Right ventricle myocardium superior (tissue), 1 donor: Measurements from ENCODE around the gene RAI14. TPM values are rescaled to one million over a fixed set of nuclear protein-coding genes. Genes with fewer than 3 reads are reported as not detected.
A peak's percentile ranks its signal among the peaks of the same experiment; 100 is the strongest.
"Not testable (repeated sequence)": the region's sequence is repeated elsewhere in the genome, so short reads cannot be mapped to it uniquely, and the experiment has no call there.

ENCODE experiments used
- ATAC-seq: fragments of 200-7000 bp; cut with Tn5 transposase; one replicate; pipeline ENCODE4 v1.9.1; 2020; ENCODE audit warnings: mild to moderate bottlenecking; ENCODE audit not compliant: poor library complexity
- DNase-seq: peaks from one replicate; pipeline ENCODE4 v3.0.0-alpha.2; 2020
- intact Hi-C: fragments of 100-400 bp; cut with DNase I; formaldehyde crosslinking; loops from one replicate; pipeline ENCODE4 v1.11.2; 2022
- total RNA-seq: library from RNA; stranded (reverse); fragmentation: NEBNext Ultra II Directional; extraction: Animal tissue kit (Norgen Biotek cat#: 25700); gene quantifications from one replicate; pipeline ENCODE4 v1.2.1, GENCODE V29; 2021
- donor health status: DM: no; HTN: yes; CAD: no; lungs with severe emphysema.

RAI14 gene
- total RNA-seq, 1 donor from 2014 or later = 10.5 TPM

DNA sequence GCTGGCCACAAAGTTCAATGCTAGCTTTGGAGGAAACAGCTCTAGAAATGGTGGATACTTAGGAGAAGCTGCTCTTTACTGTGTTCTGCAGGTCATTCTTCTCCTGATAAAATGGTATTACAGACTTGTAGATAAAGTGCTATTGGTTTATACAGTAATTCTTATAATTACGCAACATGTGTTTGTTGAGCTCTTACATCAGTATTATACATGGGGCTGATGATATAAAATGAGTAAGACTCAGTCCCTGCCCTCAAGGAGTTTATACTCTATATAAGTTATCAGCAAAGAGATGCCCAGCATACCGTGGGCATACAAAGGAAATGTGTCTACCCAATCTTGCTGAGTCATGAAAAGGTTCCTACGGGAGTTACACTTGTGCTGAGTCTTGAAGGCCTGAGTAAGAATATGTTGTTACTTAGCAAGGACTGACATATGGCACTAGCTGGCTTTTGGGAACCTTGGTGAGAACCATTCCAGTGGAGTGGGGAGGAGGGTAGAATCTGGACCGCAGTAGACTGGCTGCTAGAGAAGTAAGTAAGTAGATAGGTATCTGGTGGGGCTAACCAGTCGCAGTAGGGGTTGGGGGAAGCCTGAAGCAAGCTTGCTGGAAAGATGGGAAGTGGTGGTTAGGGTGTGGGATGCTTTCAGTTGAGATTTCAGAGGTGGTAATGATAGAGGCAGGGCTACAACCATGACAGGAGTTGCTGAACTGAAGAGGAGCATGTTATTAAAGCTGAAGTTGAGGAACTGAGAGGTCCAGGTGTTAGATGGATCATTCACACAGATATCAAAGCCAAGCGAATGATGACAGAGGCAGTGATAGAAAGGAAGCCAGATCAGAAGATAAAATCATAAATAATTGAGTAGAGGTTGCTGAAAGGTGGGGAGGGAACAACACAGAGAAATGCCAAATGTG, 171.7 kb downstream of the RAI14 start:
- DNase-seq (no peak), ATAC-seq (no peak)
- intact Hi-C loops = no loop called here

DNA sequence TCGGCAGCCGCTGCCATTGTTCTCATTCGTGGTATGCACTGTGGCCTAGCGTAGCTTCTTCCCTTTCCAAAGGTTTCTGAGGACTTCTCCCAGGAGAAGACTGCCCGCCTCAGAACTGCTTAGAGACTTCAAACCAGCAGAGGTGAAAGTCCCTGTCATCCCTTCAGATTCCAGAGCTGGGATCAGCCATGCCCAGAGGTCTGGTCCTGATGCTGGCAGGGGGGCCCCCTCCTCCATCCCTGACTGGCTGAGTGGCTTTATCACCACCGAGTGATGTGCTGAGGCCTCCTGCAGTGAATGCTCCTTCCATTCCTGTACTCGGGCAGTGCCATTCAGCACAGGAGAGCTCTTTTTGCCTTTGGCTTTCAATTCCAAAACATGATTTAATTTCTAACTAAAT, 174.7 kb downstream of the RAI14 start:
- ATAC-seq, intact Hi-C loops, DNase-seq: not testable (repeated sequence)

DNA sequence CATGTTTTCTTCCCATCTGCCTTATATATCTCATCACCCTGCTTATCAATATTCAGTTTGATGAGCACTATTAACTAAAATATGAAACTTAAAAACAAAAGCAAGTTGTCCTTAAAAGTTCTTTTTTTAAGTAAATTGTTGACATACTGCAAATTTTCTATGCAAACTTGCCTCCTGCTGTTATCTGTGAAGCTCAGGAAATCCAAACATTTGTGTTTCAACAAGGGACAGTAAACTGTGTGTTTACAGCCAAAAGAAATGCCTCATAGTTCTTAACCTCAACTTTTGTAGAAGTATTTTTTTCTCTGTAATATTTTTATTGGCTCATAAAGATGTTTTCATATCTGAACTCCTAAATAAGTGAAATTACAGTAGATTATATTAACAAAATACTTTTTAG, 175.2 kb downstream of the RAI14 start:
- ATAC-seq (peak; percentile 54), DNase-seq (no peak)
- intact Hi-C loops = no loop called here

DNA sequence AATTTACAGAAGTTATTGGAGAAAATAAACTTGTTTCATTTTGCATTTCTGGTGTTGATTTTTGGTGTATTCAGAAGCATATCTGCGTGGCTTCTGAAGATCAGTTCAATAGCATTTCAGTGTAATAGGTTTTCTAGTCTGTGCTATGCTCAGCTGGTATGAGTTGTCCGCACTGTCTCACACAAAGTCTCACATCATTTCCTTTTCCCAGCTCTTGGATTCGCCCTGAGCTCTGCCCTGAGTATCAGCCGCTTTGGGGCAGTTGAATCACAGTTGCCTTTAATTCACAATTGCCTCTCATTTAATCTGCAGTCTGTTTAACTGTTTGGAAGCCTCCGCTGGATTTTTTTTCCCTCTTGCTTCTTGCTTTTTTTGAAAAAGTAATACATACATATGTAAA, 176.4 kb downstream of the RAI14 start:
- DNase-seq (no peak), ATAC-seq (peak; percentile 56)
- intact Hi-C loops = no loop called here

DNA sequence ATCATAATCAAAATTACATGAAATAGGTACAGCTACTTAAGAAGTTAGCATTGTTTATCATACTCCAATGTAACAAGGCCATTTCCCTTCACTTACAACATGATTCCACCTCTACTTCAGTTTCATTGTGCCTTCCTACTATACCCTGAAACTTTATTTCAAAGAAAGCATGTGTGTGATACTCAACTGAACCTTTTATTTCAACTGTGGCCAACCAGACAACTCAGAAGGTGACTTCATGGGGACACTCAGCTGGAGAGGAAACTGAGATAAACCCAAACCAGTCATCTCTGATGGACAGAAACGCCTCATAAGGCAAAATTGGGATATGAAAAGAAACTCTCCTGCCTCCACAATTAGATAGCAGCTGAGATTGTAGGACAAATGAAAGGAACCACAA, 177.0 kb downstream of the RAI14 start:
- DNase-seq (no peak), ATAC-seq (no peak)
- intact Hi-C loops = no loop called here

DNA sequence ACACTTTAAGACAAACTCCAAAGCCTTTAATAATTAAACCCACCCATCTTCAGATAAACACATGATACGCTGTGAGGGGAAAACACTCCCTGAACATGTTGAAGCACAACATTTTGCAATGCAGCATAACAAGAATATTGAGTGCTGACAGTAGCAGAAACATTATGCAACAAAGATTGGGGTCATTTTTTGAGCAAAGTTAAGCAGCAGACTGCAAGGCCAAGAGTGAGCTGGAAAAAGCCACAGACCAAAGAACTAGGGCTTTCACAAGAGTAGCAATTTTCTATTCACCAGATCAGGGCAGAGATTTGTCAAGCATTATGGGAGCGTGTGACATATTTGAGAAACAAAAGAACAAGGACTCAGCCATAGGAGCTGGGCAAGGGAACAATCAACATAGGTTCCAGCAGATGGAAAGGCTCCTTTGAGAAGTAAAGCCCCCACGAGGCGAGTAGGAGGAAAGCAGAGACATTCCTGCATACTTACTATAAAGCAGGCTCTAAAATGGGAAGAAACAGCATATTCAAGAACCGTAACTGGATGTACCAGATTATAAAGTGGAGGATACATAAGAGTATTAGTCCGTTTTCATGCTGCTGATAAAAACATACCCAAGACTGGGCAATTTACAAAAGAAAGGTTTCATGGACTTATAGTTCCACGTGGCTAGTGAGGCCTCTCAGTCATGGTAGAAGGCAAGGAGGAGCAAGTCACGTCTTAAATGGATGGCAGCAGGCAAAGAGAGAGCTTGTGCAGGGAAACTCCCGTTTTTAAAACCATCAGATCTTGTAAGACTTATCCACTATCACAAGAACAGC, 178.1 kb downstream of the RAI14 start:
- DNase-seq (no peak), ATAC-seq (peak; percentile 69)
- intact Hi-C loops = no loop called here

DNA sequence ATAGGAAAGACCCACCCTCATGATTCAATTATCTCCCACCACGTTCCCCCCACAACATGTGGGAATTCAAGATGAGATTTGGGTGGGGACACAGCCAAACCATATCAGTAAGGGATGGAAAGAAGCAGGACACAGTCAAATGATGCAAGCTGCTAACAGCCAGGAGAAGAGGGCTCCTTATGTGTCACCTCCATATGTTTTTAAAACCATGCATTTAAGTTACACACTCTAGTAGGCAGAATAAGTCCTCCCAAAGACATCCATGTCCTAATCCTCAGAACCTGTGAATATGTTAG, 178.6 kb downstream of the RAI14 start:
- ATAC-seq = no peak
- intact Hi-C loops = no loop called here
- DNase-seq = no peak

DNA sequence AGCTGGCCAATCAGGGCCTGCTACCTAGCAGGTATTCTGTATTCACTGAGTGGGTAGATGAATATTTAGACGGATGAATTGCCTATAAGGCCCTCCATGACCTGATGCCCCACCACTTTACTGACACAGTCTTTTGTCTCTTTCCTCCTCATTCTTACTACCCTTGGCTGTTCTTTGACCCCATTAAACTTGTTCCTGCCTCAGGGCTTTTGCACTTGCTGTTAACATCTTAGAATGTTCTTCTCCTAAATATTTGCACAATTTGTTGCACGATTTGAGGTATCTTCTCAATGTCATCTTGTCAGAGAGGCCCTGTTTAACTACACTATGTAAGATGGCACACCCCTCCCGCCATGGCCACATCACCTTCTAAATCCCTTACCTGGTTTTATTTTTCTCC, 179.5 kb downstream of the RAI14 start:
- ATAC-seq (no peak), DNase-seq (no peak)
- intact Hi-C loops = no loop called here

DNA sequence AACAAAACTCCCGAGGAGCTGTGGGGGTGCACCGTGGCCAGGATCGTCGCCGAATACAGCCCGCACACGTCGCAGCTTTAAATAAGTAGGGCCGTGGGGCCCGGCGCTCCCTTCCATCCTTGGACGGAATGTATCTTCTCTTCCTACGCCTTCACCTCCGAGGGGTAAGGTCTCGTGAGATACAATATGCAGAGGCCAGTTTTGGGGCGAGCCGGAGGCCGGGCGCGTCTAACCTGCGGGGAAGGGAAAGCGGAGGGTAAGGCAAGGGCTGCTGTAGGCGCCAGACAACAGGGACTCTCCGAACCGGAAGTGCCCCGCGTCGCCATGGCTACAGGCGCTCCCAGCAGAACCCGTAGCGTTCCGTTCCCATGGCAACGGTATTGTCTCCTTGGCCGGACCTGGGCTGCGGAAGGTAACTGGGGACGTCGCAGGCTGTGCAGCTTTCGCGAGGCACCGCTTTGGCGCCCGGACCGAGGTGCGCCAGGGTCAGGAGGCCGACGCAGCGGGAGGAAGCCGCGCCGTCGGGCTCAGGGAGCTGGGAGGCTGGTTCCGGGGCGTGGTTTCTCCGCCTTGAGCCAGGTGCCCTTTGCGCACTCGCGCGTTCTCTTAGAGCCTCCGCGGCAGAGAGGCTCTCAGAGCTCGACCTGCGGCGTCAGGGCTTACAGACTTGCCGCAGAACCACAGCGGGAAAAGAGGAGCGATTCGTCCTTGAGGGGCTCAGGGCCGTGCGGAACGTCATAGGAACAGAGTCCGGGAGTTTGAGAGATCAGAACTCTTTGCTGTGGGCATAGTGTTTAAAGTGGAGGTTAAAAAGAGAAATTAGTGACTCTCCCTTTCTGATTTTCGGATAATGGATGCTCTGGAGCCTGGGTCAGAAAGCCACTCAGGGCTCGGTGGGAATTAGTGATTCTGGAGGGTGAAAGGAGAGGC, 182.9 kb downstream of the RAI14 start, which contains the start of gene TTC23L:
Gene TTC23L, plus strand, starts transcription at position 380 of the 930 bp plus-strand sequence. CDS start 1,508 bp downstream, outside the sequence.
- ATAC-seq = peak; percentile 98
- intact Hi-C loops = no loop called here

DNA sequence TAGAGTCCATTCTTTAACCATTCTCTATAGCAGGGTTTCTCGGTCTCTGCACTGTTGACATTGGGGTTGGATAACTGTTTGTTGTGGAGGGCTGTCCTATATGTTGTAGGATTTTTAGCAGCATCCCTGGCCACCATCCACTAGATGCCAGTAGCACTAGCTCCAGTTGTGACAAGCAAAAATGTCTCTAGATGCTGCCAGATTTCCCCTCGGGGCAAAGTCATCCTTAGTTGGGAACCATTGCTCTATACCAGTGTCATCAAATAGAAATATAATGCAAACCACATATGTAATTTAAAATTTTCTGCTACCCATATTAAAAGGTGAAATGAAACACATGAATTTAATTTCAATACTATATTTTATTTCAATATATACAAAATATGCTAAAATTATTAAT, 185.7 kb downstream of the RAI14 start:
- no peak for ATAC-seq
- intact Hi-C loops = no loop called here
- DNase-seq = no peak

More for the DNA sequence above, 182.9 kb downstream of the RAI14 start, which contains the start of gene TTC23L:
- peak; percentile 92 for DNase-seq

DNA sequence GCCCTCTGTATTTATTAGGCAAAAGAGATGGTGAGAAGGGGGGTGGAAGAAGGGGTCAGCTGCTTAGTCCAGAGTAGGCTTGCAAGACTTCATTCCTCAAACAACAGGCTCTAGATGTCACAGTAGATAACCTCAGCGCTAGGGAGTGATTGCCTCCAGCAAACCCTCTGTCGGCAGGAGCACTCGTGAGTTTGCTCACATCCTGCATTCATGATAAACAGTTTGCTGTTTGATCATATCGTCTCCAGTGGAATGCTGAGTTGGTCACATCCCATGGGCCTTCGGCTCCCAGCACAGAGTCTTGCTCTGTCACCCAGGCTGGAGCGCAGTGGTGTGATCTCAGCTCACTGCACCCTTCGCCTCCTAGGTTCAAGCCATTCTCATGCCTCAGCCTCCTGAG, 186.4 kb downstream of the RAI14 start:
- DNase-seq (no peak), ATAC-seq (no peak)
- intact Hi-C loops = no loop called here

DNA sequence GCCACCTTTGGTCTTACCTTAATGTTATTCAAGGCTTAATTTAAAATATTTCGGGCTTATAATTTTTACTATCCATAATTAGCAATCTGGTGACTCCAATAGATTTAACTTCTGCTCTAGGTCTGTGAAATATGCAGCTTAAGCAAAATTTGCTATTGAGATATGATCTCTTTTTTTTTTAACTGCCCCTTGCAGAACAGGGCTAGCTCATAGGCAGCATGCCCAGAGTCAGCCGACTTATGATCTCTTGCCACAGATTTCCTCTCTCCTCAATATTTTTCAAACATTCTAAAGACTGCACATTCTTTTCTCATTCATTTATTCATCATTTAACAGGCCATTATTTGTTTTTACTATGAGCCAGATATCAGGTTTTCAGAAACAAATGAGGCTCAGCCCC, 187.4 kb downstream of the RAI14 start:
- intact Hi-C loops = no loop called here
- ATAC-seq (no peak), DNase-seq (no peak)

DNA sequence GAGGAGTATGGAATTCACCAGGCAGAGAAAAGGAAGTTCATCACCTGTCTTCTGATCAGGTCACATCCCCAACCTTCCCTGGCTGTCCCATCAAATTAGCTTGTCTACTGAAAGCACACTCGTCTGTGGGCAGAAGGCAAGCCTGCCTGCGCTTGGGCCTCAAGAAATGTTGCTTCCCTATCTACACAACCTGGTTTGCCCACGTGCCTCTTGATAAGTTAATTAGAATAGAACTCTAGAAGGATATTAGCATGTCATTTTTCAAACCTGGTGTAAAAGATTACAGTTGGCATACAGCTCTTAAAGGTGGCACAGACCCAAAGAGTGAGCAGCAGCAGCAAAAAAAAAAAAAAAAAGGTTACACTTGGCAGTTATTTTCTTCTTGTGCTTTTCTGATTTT, 188.0 kb downstream of the RAI14 start:
- DNase-seq = no peak
- intact Hi-C loops = no loop called here
- ATAC-seq = no peak

DNA sequence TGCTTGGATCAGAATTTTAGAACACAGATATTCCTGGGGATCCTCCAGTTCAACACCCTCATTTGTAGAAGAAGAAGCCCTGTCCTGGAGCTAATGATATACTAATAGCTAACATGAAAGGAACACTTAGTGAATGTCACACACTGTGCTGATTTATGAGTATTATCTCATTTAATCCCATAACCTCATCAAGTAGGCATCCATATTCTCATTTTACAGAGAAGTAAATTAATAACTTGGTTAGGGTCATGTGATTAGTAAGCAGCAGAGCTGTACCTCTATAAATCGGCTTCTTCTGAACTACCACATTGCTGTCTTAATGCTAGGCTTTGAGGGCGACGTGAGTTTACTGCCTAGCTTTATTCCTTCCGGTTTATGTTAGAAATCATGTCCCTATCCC, 188.9 kb downstream of the RAI14 start:
- no peak for ATAC-seq
- intact Hi-C loops = no loop called here
- DNase-seq = no peak

DNA sequence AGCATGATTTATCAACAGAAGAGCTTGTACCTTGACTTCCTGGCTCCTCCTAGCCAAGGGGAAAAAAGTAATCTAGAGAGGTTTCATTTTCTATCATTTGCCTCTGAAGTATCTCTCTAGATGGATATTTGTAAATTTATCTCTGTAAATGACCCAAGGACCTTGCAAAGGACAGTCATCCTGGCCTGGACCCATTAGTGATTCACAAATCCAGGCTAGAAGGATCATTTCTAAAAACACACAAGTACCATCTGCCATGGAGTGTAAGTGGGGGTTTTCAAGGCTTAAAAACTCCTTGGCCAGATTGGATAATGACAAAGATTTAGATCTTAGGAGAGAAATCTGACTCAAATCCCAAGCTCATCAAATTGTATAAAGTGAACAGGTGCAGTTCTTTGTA, 190.9 kb downstream of the RAI14 start:
- ATAC-seq (no peak), DNase-seq (no peak)
- intact Hi-C loops = no loop called here

DNA sequence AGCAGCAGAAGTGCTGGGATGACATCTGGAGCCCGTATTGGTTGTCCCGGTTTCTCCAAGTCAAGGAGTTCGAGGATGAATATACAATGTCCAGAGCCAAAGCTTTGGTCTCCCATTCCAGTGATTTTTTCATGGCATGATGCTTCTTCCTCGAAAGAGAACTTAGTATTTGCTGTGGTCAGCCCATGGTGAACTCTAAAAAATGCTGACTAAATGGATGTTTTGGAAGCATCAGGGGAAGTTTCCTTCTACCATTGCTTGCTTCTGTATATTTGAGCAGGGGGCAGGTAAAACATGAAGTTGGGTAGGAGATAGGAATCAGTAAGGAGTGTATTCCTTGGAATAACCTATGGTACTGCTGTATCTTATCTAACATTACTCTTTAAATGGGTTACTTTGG, 191.4 kb downstream of the RAI14 start:
- DNase-seq (no peak), ATAC-seq (no peak)
- intact Hi-C loops = no loop called here

DNA sequence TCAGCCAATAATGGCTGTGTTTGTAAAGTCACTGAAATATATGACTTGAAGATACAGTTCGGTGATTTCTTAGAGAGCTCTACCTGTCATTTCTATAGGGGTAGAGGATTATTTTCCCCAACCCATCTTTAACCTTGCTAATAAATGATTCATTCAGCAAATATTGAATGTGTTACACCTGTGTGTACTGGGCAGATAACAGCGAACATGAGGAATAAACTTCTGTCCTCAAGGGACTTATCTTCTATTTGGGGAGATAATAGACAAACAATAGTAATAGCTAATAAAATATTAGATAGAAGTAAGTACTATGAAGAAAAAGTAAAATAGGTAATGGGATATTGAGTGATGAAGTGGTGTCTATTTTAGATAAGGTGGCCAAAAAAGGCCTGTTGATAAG, 192.1 kb downstream of the RAI14 start:
- ATAC-seq = no peak
- intact Hi-C loops = no loop called here
- DNase-seq = no peak

DNA sequence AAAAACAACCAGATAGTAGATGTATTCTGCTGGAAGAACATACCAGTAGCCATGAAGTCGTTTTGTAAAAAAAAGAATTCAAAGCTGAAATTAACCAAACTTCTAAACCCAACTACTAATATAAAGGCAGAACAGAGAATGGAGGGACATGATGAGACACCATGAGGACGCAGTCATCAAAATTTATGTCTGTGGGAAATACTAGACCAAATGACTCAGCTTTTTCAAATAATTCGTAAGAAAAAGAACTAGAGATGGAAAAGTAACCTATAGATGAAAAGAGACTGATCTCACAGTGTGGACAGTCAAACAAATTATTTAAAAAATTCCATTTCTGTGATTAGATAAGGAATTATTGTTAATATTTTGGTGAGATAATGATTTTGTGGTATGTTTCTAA, 193.1 kb downstream of the RAI14 start:
- ATAC-seq = no peak
- intact Hi-C loops = no loop called here
- no peak for DNase-seq
